Measurements from ENCODE around the gene SOS1.
"Not testable (repeated sequence)": the region's sequence is repeated elsewhere in the genome, so short reads cannot be mapped to it uniquely, and the experiment has no call there.

SOS1 gene

DNA sequence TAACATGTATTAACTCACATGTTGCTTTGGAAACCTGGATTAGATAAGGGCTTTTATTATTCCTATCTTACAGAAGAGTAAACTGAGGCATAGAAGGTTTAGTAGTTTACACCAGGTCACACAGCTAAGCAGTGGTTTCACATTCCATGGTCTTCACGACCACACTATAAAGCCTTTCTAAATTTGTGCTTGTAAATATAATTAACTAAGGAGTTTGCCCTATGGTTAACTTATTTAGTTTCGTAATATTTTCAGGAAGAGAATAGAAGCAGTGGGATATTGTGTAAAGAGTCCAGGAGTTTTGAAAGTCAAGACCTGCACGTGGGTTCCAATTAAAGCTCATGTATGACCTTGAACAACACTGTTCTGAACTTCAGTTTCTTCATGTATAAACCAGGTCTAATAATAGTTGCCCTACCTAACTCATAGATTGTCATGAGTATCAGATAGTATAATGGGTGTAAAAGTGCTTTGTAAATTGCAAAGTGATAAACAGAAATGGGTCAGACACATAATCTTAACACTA is 19.5 kb upstream of the SOS1 start:
- H3K27ac ChIP-seq (ENCODE audit: insufficient read depth, low read length, poor library complexity, severe bottlenecking): no peak overlapping the region
- H3K4me1 ChIP-seq (ENCODE audit: control insufficient read depth, insufficient read depth, low read length, poor library complexity, severe bottlenecking): peaks cover 41% of the 10 kb centered on the region
- no peaks in the 10 kb centered on the region for H3K36me3 ChIP-seq (ENCODE audit: control insufficient read depth, insufficient read depth, low read length)
- H3K4me3 ChIP-seq (ENCODE audit: insufficient read depth, low read depth, low read length, poor library complexity, severe bottlenecking): no peak overlapping the region
- H3K27me3 ChIP-seq (replicated peaks; ENCODE audit: control insufficient read depth, insufficient read depth, low read length, poor library complexity, severe bottlenecking): no peaks in the 10 kb centered on the region
- DNase-seq: no peak
- no peaks in the 10 kb centered on the region for H3K9me3 ChIP-seq (ENCODE audit: control insufficient read depth, low read length)

DNA sequence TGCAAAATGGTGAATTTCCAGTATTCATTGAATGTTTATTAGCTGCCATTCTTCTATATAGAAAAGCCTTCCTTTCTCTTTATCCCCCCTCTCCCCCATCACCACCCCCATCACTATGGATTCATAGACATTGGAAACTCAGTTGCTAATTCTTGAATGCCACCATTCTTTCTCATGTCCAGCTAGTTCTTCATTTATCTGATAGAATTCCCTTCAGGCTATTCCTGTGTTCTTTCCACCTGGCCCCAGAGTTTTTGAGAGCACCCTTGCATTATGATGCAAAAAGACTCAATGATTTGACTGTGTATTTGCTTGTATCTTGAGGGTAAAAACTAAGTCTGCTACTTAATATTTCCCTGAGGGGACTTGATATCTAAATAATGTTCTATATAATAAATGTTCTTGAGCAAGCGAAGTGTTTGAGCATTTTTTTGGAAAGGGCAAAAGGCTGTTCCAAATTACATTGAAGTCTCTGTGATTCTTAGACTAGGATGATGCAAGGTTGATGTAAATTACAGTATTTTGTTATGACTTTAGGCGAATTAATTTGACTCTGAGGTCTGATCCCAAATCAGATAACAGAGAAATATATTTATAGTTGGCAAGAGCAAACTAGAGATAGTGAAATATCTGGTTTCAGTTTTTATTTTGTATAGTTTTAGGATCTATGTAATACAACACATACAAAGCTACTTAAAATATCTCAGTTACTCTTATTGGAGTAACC is 18.8 kb upstream of the SOS1 start:
- Histone ChIP-seq H3K27me3 (replicated peaks; ENCODE audit: control insufficient read depth, insufficient read depth, low read length, poor library complexity, severe bottlenecking) (no peaks in the 10 kb centered on the region), H3K36me3 (ENCODE audit: control insufficient read depth, insufficient read depth, low read length) (no peaks in the 10 kb centered on the region), H3K9me3 (ENCODE audit: control insufficient read depth, low read length) (no peaks in the 10 kb centered on the region), H3K4me3 (ENCODE audit: insufficient read depth, low read depth, low read length, poor library complexity, severe bottlenecking) (no peak overlapping the region), H3K27ac (ENCODE audit: insufficient read depth, low read length, poor library complexity, severe bottlenecking) (no peak overlapping the region), H3K4me1 (ENCODE audit: control insufficient read depth, insufficient read depth, low read length, poor library complexity, severe bottlenecking) (peaks cover 41% of the 10 kb centered on the region)
- DNase-seq: no peak

DNA sequence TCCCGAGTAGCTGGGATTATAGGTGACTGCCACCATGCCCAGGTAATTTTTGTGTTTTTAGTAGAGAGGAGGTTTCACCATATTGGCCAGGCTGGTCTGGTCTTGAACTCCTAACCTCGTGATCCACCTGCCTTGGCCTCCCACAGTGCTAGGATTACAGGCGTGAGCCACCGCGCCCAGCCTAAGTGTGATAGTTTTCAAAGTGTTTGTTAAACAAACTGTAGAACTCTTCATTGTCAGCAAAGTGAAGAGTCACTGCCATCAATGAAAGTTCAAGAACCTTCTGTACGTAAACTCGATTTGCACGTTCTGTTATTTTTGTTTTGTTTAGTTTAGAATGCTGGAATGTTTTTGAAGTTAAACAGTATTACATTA is 18.0 kb upstream of the SOS1 start:
- no peak for DNase-seq
- H3K9me3 ChIP-seq (ENCODE audit: control insufficient read depth, low read length): no peaks in the 10 kb centered on the region
- H3K36me3 ChIP-seq (ENCODE audit: control insufficient read depth, insufficient read depth, low read length): no peaks in the 10 kb centered on the region
- no peak overlapping the region for H3K4me3 ChIP-seq (ENCODE audit: insufficient read depth, low read depth, low read length, poor library complexity, severe bottlenecking)
- peaks cover 41% of the 10 kb centered on the region for H3K4me1 ChIP-seq (ENCODE audit: control insufficient read depth, insufficient read depth, low read length, poor library complexity, severe bottlenecking)
- H3K27me3 ChIP-seq (replicated peaks; ENCODE audit: control insufficient read depth, insufficient read depth, low read length, poor library complexity, severe bottlenecking): no peaks in the 10 kb centered on the region
- H3K27ac ChIP-seq (ENCODE audit: insufficient read depth, low read length, poor library complexity, severe bottlenecking): no peak overlapping the region

DNA sequence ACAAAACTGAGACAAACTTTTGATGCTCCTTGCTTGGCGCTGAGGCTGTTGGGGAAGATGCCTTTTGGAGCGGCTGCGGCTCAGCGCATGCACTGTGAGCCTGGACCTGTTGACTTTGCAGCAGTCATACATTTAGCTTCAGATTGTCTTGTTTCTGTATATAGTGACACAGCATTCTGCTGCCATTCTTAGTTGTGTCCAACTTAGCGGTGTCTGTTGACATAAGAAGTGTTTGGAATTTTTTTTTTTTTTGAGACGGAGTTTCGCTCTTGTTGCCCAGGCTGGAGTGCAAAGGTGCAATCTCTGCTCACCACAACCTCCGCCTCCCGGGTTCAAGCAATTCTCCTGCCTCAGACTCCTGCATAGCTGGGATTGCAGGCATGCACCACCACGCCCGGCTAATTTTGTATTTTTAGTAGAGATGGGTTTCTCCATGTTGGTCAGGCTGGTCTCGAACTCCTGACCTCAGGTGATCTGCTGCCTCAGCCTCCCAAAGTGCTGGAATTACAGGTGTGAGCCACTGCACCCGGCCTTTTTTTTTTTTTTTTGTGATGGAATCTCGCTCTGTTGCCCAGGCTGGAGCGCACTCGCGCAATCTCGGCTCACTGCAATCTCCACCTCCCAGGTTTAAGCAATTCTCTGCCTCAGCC is 17.5 kb upstream of the SOS1 start:
- not testable (repeated sequence) for H3K4me3 ChIP-seq (ENCODE audit: insufficient read depth, low read depth, low read length, poor library complexity, severe bottlenecking); DNase-seq; H3K9me3 ChIP-seq (ENCODE audit: control insufficient read depth, low read length); H3K27me3 ChIP-seq (replicated peaks; ENCODE audit: control insufficient read depth, insufficient read depth, low read length, poor library complexity, severe bottlenecking); H3K27ac ChIP-seq (ENCODE audit: insufficient read depth, low read length, poor library complexity, severe bottlenecking); H3K36me3 ChIP-seq (ENCODE audit: control insufficient read depth, insufficient read depth, low read length)
- H3K4me1 ChIP-seq (ENCODE audit: control insufficient read depth, insufficient read depth, low read length, poor library complexity, severe bottlenecking): peaks cover 41% of the 10 kb centered on the region

DNA sequence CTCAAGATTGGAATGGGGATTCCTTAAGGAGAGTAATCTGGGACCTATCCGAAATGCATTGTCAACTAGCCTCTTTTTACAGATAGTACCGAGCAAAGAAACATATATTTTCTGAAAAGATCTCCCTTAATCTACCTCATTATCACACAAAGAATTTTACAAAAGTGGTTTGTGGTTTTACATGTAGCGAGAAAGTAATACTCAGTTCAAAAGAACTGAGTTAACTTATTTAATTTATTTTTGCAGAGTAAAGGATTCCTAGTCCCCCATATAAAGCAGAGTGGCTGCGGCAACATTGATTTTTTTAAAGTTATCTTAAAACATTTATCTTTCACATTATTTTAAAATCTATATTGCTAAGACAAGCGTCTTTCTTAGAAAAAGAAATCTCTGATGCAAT is 15.9 kb upstream of the SOS1 start:
- H3K27ac ChIP-seq (ENCODE audit: insufficient read depth, low read length, poor library complexity, severe bottlenecking): peak overlapping the region; percentile 15
- no peak for DNase-seq
- no peak overlapping the region for H3K4me3 ChIP-seq (ENCODE audit: insufficient read depth, low read depth, low read length, poor library complexity, severe bottlenecking)
- no peaks in the 10 kb centered on the region for H3K27me3 ChIP-seq (replicated peaks; ENCODE audit: control insufficient read depth, insufficient read depth, low read length, poor library complexity, severe bottlenecking)
- no peaks in the 10 kb centered on the region for H3K9me3 ChIP-seq (ENCODE audit: control insufficient read depth, low read length)
- H3K36me3 ChIP-seq (ENCODE audit: control insufficient read depth, insufficient read depth, low read length): no peaks in the 10 kb centered on the region
- peaks cover 27% of the 10 kb centered on the region for H3K4me1 ChIP-seq (ENCODE audit: control insufficient read depth, insufficient read depth, low read length, poor library complexity, severe bottlenecking)

DNA sequence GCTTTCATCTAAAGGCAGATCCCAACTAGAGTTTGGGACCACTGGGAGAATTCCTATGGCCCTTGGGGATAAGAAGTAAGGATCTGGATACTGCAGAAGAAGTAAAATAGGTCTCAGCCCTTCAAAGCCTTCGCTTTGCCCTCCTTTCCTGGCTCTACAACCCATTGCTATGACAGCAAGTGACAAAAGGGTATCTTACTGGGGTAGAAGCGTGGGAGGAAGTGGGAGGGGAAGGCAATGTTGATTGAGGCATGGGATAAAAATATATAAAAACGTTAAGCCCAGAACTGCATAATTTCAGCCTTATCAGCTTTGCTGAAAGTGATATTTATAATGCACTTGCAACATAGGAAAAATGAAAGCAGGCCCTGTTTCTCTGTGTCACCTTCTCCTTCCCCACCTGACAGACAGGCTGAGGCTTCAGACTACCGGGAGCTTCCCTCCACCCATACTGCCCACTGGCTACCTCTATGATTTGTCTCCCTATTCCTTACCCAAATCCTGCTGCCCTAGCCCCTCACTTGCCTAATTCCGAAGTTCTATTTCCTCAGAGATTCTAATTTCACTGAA is 14.9 kb upstream of the SOS1 start:
- H3K27me3 ChIP-seq (replicated peaks; ENCODE audit: control insufficient read depth, insufficient read depth, low read length, poor library complexity, severe bottlenecking): no peaks in the 10 kb centered on the region
- H3K4me1 ChIP-seq (ENCODE audit: control insufficient read depth, insufficient read depth, low read length, poor library complexity, severe bottlenecking): peaks cover 24% of the 10 kb centered on the region
- peak overlapping the region; percentile 1 for H3K4me3 ChIP-seq (ENCODE audit: insufficient read depth, low read depth, low read length, poor library complexity, severe bottlenecking)
- no peaks in the 10 kb centered on the region for H3K36me3 ChIP-seq (ENCODE audit: control insufficient read depth, insufficient read depth, low read length)
- H3K27ac ChIP-seq (ENCODE audit: insufficient read depth, low read length, poor library complexity, severe bottlenecking): peak overlapping the region; percentile 35
- H3K9me3 ChIP-seq (ENCODE audit: control insufficient read depth, low read length): no peaks in the 10 kb centered on the region
- DNase-seq: no peak

DNA sequence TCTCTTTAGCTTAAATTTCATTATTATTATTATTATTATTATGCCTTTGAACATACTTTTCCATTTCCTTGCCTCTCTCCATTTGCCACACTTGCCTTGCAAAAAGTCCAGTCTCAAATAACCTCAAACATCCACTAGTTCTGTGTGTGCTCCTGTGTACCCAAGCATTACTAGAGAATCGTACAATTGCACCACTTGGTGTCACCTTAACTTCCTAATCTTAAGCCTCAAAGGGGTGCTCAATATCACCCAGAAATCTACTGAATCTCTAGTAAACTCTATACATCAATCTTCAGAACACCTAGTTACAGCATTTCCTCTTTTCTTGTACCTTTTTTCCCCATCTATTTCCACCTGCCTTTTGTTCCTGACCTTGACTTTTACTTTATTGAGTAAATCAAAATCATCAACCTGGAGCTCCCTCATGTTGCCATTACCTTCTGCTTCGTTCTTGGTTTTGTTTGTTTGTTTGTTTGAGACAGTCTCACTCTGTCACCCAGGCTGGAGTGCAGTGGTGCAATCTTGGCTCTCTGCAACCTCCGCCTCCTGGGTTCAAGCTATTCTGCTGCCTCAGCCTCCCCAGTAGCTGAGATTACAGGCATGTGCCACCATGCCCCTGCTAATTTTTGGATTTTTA is 12.5 kb upstream of the SOS1 start:
- Histone ChIP-seq H3K9me3 (ENCODE audit: control insufficient read depth, low read length) (no peaks in the 10 kb centered on the region), H3K4me3 (ENCODE audit: insufficient read depth, low read depth, low read length, poor library complexity, severe bottlenecking) (no peak overlapping the region), H3K36me3 (ENCODE audit: control insufficient read depth, insufficient read depth, low read length) (no peaks in the 10 kb centered on the region), H3K27me3 (replicated peaks; ENCODE audit: control insufficient read depth, insufficient read depth, low read length, poor library complexity, severe bottlenecking) (no peaks in the 10 kb centered on the region), H3K4me1 (ENCODE audit: control insufficient read depth, insufficient read depth, low read length, poor library complexity, severe bottlenecking) (peaks cover 33% of the 10 kb centered on the region), H3K27ac (ENCODE audit: insufficient read depth, low read length, poor library complexity, severe bottlenecking) (no peak overlapping the region)
- no peak for DNase-seq

DNA sequence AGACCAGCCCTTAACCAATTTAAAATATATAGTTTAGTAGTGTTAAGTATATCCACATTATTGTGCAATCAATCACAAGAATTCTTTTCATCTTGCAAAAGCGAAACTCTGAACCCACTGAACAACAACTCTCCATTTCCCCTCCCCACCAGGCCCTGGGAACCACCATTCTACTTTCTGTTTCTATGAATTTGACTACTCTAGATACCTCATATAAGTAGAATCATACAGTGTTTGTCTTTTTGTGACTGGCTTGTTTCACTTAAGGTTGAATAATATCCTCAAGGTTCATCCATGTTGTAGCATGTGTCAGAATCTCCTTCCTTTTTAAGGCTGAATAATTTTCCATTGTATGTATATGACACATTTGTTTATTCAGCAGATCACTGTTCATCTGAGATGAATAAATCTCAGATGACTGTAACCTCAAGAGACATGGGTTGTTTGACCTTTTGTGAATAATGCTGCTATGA is 8.1 kb upstream of the SOS1 start:
- no peak overlapping the region for H3K4me3 ChIP-seq (ENCODE audit: insufficient read depth, low read depth, low read length, poor library complexity, severe bottlenecking)

DNA sequence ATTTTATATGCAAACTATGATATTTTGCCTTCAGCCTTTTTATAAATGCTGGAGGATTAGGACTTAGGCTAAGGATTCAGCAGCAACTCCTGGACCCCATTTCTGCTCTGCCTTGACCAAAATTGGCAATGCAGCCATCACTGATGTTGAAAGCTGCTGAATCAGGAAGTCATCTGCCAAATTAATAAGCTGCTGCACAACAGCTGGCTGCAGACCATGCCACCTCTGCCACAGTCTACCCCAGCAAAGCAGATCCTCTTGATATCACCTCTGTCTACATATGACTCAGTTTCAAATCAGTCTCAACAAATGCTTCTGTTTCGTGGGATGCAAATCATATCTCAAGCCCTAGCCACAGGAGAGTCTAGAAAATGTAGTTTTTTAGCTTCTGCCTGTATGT is 7.1 kb upstream of the SOS1 start:
- Histone ChIP-seq H3K4me3 (ENCODE audit: insufficient read depth, low read depth, low read length, poor library complexity, severe bottlenecking) (no peak overlapping the region), H3K4me1 (ENCODE audit: control insufficient read depth, insufficient read depth, low read length, poor library complexity, severe bottlenecking) (peaks cover 32% of the 10 kb centered on the region), H3K27me3 (replicated peaks; ENCODE audit: control insufficient read depth, insufficient read depth, low read length, poor library complexity, severe bottlenecking) (no peaks in the 10 kb centered on the region), H3K9me3 (ENCODE audit: control insufficient read depth, low read length) (no peaks in the 10 kb centered on the region), H3K27ac (ENCODE audit: insufficient read depth, low read length, poor library complexity, severe bottlenecking) (peak overlapping the region; percentile 48), H3K36me3 (ENCODE audit: control insufficient read depth, insufficient read depth, low read length) (no peaks in the 10 kb centered on the region)
- no peak for DNase-seq

More for the DNA sequence above, 8.1 kb upstream of the SOS1 start:
- H3K27ac ChIP-seq (ENCODE audit: insufficient read depth, low read length, poor library complexity, severe bottlenecking): peak overlapping the region; percentile 48
- peaks cover 27% of the 10 kb centered on the region for H3K4me1 ChIP-seq (ENCODE audit: control insufficient read depth, insufficient read depth, low read length, poor library complexity, severe bottlenecking)
- H3K36me3 ChIP-seq (ENCODE audit: control insufficient read depth, insufficient read depth, low read length): no peaks in the 10 kb centered on the region
- no peaks in the 10 kb centered on the region for H3K27me3 ChIP-seq (replicated peaks; ENCODE audit: control insufficient read depth, insufficient read depth, low read length, poor library complexity, severe bottlenecking)
- DNase-seq: peak in 1 of 3 donors; percentile 35
- H3K9me3 ChIP-seq (ENCODE audit: control insufficient read depth, low read length): no peaks in the 10 kb centered on the region

DNA sequence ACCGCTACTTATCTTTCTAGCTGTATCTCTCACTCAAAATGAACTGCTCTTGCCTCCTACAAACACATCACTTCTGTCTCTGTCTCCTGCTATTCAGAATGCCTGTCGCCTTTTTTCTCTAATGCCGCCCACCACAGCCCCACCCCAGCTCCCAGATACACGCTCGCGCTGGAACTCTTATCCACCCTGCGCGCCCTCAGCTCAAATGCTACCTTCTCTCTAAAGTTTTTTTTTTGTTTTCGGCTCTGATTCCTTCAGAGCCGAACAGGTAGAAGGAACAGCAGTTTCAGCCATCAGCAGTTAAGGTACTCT is 3.9 kb upstream of the SOS1 start:
- Histone ChIP-seq H3K27me3 (replicated peaks; ENCODE audit: control insufficient read depth, insufficient read depth, low read length, poor library complexity, severe bottlenecking) (no peaks in the 10 kb centered on the region), H3K4me3 (ENCODE audit: insufficient read depth, low read depth, low read length, poor library complexity, severe bottlenecking) (peak overlapping the region; percentile 68), H3K27ac (ENCODE audit: insufficient read depth, low read length, poor library complexity, severe bottlenecking) (peak overlapping the region; percentile 88), H3K9me3 (ENCODE audit: control insufficient read depth, low read length) (no peaks in the 10 kb centered on the region), H3K4me1 (ENCODE audit: control insufficient read depth, insufficient read depth, low read length, poor library complexity, severe bottlenecking) (peaks cover 33% of the 10 kb centered on the region), H3K36me3 (ENCODE audit: control insufficient read depth, insufficient read depth, low read length) (no peaks in the 10 kb centered on the region)
- no peak for DNase-seq

Measured in effector memory CD4-positive, alpha-beta T cell (primary cell).